ENCODE results near the gene MAML2.

DNA sequence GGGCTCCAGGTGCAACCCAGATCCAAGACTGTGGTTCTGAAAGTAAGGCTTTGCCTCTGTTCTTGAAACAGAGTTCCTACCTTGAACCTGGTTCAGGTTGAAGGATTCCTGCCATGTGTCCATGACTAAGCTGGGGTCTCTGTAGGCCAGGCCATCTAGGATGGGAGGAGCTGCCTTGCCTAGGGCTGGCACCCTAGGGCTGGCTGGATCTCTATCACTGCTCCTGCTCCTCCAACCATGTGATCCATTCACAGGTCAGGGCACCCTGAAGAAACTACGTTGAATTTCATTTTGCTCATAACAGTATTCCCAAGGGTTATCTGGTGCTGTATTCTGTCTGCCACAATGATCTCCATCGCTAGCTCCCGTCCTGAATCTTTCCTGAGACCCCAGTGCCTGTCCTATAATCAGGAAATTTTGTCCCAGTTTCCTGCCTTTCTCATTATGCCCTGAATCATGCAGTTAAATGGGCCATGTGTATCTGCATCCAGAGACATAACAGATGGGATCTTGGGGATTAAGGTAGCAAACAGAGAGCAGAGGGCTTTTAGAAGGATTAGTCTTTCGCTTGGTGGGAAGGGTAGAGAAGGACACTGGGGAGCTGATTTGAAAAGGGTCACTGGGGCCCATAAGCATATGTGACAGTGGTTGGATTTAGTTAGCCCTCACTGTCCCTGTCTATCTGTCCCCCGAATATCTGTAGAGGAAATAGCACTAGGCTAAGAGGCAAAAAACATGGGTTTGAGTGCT lies 320.9 kb downstream of the MAML2 start:
- TF ChIP-seq, protein P1, sequence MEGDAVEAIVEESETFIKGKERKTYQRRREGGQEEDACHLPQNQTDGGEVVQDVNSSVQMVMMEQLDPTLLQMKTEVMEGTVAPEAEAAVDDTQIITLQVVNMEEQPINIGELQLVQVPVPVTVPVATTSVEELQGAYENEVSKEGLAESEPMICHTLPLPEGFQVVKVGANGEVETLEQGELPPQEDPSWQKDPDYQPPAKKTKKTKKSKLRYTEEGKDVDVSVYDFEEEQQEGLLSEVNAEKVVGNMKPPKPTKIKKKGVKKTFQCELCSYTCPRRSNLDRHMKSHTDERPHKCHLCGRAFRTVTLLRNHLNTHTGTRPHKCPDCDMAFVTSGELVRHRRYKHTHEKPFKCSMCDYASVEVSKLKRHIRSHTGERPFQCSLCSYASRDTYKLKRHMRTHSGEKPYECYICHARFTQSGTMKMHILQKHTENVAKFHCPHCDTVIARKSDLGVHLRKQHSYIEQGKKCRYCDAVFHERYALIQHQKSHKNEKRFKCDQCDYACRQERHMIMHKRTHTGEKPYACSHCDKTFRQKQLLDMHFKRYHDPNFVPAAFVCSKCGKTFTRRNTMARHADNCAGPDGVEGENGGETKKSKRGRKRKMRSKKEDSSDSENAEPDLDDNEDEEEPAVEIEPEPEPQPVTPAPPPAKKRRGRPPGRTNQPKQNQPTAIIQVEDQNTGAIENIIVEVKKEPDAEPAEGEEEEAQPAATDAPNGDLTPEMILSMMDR (conservative IDR thresholded peaks at IDR 0.05; ENCODE audit: low read length): no peak
- TF ChIP-seq EZH2phosphoT487 (IDR thresholded peaks at IDR 0.05; ENCODE audit: borderline replicate concordance, low read depth, low read length): no peak
